Measurements from ENCODE around the gene UCHL5.

GRCh38 chr1:193069748-193070385, 10.7 kb upstream of the UCHL5 start:
- peak; percentile 61 for TF ChIP-seq CTCF (IDR thresholded peaks at IDR 0.05)
- no peak for TF ChIP-seq ZFX (IDR thresholded peaks at IDR 0.05; ENCODE audit: borderline replicate concordance)
